GM10266 (cell line): ENCODE results near the gene NTN5.

Source experiments
- DNase-seq: peaks from one replicate; pipeline ENCODE4 v3.0.0; 2012; ENCODE audit errors: extremely low spot score
- TF ChIP-seq, protein P1 (sequence below): IDR thresholded peaks from 2 replicates; pipeline ENCODE4 v1.5.1; 2012; ENCODE audit warnings: mild to moderate bottlenecking, low read depth; ENCODE audit not compliant: control insufficient read depth, insufficient read depth; ENCODE audit errors: missing control alignments

Gene NTN5

GRCh38 chr19:48630296-48631063 lies 42.3 kb downstream of the NTN5 start:
- TF ChIP-seq, protein P1, sequence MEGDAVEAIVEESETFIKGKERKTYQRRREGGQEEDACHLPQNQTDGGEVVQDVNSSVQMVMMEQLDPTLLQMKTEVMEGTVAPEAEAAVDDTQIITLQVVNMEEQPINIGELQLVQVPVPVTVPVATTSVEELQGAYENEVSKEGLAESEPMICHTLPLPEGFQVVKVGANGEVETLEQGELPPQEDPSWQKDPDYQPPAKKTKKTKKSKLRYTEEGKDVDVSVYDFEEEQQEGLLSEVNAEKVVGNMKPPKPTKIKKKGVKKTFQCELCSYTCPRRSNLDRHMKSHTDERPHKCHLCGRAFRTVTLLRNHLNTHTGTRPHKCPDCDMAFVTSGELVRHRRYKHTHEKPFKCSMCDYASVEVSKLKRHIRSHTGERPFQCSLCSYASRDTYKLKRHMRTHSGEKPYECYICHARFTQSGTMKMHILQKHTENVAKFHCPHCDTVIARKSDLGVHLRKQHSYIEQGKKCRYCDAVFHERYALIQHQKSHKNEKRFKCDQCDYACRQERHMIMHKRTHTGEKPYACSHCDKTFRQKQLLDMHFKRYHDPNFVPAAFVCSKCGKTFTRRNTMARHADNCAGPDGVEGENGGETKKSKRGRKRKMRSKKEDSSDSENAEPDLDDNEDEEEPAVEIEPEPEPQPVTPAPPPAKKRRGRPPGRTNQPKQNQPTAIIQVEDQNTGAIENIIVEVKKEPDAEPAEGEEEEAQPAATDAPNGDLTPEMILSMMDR: no peak
- DNase-seq: no peak

DNA sequence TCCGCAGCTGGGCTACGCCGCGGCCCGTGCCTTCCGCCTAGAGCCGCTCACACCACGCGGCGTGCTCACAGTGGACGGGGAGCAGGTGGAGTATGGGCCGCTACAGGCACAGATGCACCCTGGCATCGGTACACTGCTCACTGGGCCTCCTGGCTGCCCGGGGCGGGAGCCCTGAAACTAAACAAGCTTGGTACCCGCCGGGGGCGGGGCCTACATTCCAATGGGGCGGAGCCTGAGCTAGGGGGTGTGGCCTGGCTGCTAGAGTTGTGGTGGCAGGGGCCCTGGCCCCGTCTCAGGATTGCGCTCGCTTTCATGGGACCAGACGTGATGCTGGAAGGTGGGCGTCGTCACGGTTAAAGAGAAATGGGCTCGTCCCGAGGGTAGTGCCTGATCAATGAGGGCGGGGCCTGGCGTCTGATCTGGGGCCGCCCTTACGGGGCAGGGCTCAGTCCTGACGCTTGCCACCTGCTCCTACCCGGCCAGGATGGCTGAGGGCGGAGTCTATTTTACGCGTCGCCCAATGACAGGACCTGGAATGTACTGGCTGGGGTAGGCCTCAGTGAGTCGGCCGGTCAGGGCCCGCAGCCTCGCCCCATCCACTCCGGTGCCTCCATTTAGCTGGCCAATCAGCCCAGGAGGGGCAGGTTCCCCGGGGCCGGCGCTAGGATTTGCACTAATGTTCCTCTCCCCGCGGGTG lies 43.1 kb downstream of the NTN5 start:
- DNase-seq: no peak

GRCh38 chr19:48629297-48629598 lies 43.6 kb downstream of the NTN5 start:
- TF ChIP-seq, protein P1: no peak
- DNase-seq: no peak

More for the DNA sequence above, 43.1 kb downstream of the NTN5 start:
- TF ChIP-seq, protein P1: no peak

- no peak for DNase-seq
- TF ChIP-seq, protein P1: no peak
Measured at GRCh38 chr19:48628486-48629296, 44.1 kb downstream of the NTN5 start.

- no peak for DNase-seq
- TF ChIP-seq, protein P1: no peak
Measured at GRCh38 chr19:48627865-48628314, 44.9 kb downstream of the NTN5 start.

DNA sequence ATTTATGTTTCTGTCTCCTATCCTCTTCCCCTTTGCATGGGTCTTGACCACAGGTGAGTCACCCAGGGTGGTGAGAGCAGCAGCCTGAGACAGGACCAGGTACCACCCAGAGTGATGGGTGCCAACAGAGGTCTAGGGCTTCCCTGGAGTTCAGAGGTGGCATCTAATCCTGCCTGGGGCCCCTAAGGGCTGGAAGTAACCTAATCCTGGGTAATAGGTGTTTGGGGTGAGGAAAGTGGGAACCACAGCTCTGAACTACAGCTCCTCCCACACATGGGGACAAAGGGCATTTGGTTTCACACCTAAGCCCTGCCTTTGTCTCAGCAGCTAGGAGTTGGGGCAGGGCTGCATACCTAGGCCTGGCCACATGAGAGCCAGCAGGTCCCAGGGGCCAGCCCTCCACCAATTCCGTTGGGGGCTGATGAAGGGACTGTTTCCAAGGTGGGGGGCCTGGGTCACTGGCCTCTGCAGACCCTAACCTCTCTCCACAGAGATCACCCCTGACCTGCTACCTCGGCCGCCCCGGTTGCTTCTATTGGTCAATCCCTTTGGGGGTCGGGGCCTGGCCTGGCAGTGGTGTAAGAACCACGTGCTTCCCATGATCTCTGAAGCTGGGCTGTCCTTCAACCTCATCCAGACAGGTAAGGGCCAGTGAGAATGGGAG lies 45.5 kb downstream of the NTN5 start:
- no peak for DNase-seq
- TF ChIP-seq, protein P1: no peak
